Liver (tissue), 3 donors: ENCODE data around the gene OAS1.
A peak's percentile ranks its signal among the peaks of the same experiment; 100 is the strongest.

Experiments
- ATF3 ChIP-seq: IDR thresholded peaks from 2 replicates; pipeline ENCODE4 v1.6.1; 2016; ENCODE audit warnings: antibody characterized with exemption
- CTCF ChIP-seq: fragments of 150-350 bp; IDR thresholded peaks from 2 replicates; pipeline ENCODE4 v1.5.1; 2017; ENCODE audit warnings: improper control_type of control experiment, low read depth, low read length; ENCODE audit not compliant: missing input control
- HNF4G ChIP-seq: IDR thresholded peaks from 2 replicates; pipeline ENCODE4 v1.6.1; 2016; ENCODE audit warnings: antibody characterized with exemption
- JUND ChIP-seq, 2 donors: IDR thresholded peaks; 2 replicates each; pipeline ENCODE4 v1.6.1; 2016; ENCODE audit warnings: antibody characterized with exemption in 2 of 2
- RAD21 ChIP-seq, 2 donors: IDR thresholded peaks; 2 replicates each; pipeline ENCODE4 v1.6.1; 2016; ENCODE audit warnings: antibody characterized with exemption in 2 of 2, mild to moderate bottlenecking in 2 of 2
- REST ChIP-seq: IDR thresholded peaks from 2 replicates; pipeline ENCODE4 v1.6.1; 2016; ENCODE audit warnings: antibody characterized with exemption, mild to moderate bottlenecking
- SP1 ChIP-seq: IDR thresholded peaks from 2 replicates; pipeline ENCODE4 v1.6.1; 2018; ENCODE audit warnings: antibody characterized with exemption, mild to moderate bottlenecking
- ZBTB33 ChIP-seq: IDR thresholded peaks from 2 replicates; pipeline ENCODE4 v1.6.1; 2016; ENCODE audit warnings: antibody characterized with exemption
- donor health status: healthy.
- donor health status: healthy.

- no peak for TF ChIP-seq REST
- TF ChIP-seq CTCF = no peak
- peak; percentile 37 to 50 for TF ChIP-seq RAD21 (IDR thresholded peaks at IDR 0.05)
- peak; percentile 73 for TF ChIP-seq SP1
- TF ChIP-seq HNF4G = no peak
- peak; percentile 30 for TF ChIP-seq ZBTB33
- TF ChIP-seq JUND (IDR thresholded peaks at IDR 0.05) = peak in 1 of 2 donors; percentile 45
- no peak for TF ChIP-seq ATF3
Observed at GRCh38 chr12:112901271-112901670, 5.5 kb upstream of the OAS1 start.
